Central memory CD8-positive, alpha-beta T cell (primary cell): ENCODE measurements around the gene FRMD3.

Source experiments
- ATAC-seq: fragments of 150-1000 bp; cut with Tn5 transposase; replicated peaks from 2 replicates; pipeline ENCODE4 v1.10.0; 2022; ENCODE audit warnings: mild to moderate bottlenecking, moderate FRiP score, moderate number of reproducible peaks; ENCODE audit not compliant: poor library complexity, severe bottlenecking; ENCODE audit errors: extremely low read depth
- DNase-seq, 2 donors: peaks; one replicate each; pipeline ENCODE4 v3.0.0; 2021; ENCODE audit warnings: low spot score in 2 of 2
- H3K27ac Mint-ChIP-seq: one replicate; pipeline ENCODE4 v1.8.0; 2022; ENCODE audit warnings: low read depth, mild to moderate bottlenecking, moderate library complexity, mixed read lengths
- H3K27me3 Mint-ChIP-seq: one replicate; pipeline ENCODE4 v1.8.0; 2022; ENCODE audit warnings: mixed read lengths
- H3K36me3 Mint-ChIP-seq: one replicate; pipeline ENCODE4 v1.8.0; 2022; ENCODE audit warnings: mild to moderate bottlenecking, moderate library complexity, mixed read lengths; ENCODE audit not compliant: insufficient read depth
- H3K4me1 Mint-ChIP-seq: one replicate; pipeline ENCODE4 v1.8.0; 2022; ENCODE audit warnings: mixed read lengths
- H3K4me3 Mint-ChIP-seq: one replicate; pipeline ENCODE4 v1.8.0; 2022; ENCODE audit warnings: mild to moderate bottlenecking, moderate library complexity, mixed read lengths
- H3K9me3 Mint-ChIP-seq: one replicate; pipeline ENCODE4 v1.8.0; 2022; ENCODE audit warnings: mixed read lengths

FRMD3 gene

DNA sequence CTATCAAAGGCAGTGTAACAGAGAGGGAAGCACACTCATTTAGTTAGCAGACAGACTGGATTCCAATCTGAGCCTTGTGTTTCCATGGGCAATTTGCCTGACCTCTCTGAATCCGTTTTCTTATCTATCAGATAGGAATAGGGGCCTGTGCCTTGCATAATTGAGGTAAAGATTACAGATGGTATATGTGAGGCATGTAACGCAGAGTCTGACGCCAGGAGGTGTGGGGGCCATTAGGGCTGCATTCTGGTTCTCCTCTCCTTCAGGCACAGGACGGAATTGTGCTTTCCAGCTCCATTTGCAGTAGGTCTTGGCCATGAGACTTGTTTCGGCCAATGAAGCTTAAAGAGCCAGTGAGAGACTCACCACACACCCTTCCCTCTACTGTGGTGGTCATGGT, 97.6 kb downstream of the FRMD3 start:
- H3K36me3 Mint-ChIP-seq = peaks cover 2% of the 10 kb centered on the region
- ATAC-seq = no peak
- H3K9me3 Mint-ChIP-seq = no peaks in the 10 kb centered on the region
- no peak overlapping the region for H3K4me3 Mint-ChIP-seq
- no peaks in the 10 kb centered on the region for H3K4me1 Mint-ChIP-seq
- no peak for DNase-seq
- H3K27me3 Mint-ChIP-seq = no peaks in the 10 kb centered on the region
- H3K27ac Mint-ChIP-seq = no peak overlapping the region

- H3K27me3 Mint-ChIP-seq = no peaks in the 10 kb centered on the region
- H3K4me1 Mint-ChIP-seq = no peaks in the 10 kb centered on the region
- no peak overlapping the region for H3K27ac Mint-ChIP-seq
- no peak overlapping the region for H3K4me3 Mint-ChIP-seq
- ATAC-seq (no peak), DNase-seq (no peak)
- H3K9me3 Mint-ChIP-seq = no peaks in the 10 kb centered on the region
- peaks cover 3% of the 10 kb centered on the region for H3K36me3 Mint-ChIP-seq
Observed at GRCh38 chr9:83435301-83435700, 102.9 kb downstream of the FRMD3 start.

- H3K9me3 Mint-ChIP-seq = no peaks in the 10 kb centered on the region
- peaks cover 3% of the 10 kb centered on the region for H3K36me3 Mint-ChIP-seq
- H3K4me1 Mint-ChIP-seq = no peaks in the 10 kb centered on the region
- ATAC-seq (no peak), DNase-seq (no peak)
- H3K4me3 Mint-ChIP-seq = no peak overlapping the region
- no peaks in the 10 kb centered on the region for H3K27me3 Mint-ChIP-seq
- H3K27ac Mint-ChIP-seq = no peak overlapping the region
Observed at GRCh38 chr9:83434254-83434653, 103.9 kb downstream of the FRMD3 start.

DNA sequence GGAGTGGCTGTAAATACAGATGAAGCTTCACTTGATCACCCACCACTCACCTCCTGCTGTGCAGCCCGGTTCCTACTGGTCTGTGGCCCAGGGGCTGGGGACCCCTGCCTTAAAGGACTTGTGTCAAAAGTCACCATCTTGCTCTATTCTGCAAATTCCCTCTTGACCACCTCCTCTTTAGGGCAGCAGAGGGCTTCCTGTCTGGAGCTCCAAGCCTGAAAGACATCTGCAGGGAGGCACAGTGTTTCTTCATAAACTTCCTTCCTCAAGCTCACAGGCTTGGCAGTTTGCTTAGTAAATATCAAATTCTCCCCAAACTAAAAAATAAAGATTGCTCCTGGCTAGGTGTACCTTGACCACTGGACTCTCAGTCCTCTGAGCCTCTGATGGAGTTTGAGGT, 104.4 kb downstream of the FRMD3 start:
- H3K36me3 Mint-ChIP-seq = peaks cover 3% of the 10 kb centered on the region
- DNase-seq = no peak
- no peak overlapping the region for H3K27ac Mint-ChIP-seq
- H3K9me3 Mint-ChIP-seq = no peaks in the 10 kb centered on the region
- H3K4me1 Mint-ChIP-seq = no peaks in the 10 kb centered on the region
- no peak overlapping the region for H3K4me3 Mint-ChIP-seq
- H3K27me3 Mint-ChIP-seq = no peaks in the 10 kb centered on the region
- no peak for ATAC-seq

DNA sequence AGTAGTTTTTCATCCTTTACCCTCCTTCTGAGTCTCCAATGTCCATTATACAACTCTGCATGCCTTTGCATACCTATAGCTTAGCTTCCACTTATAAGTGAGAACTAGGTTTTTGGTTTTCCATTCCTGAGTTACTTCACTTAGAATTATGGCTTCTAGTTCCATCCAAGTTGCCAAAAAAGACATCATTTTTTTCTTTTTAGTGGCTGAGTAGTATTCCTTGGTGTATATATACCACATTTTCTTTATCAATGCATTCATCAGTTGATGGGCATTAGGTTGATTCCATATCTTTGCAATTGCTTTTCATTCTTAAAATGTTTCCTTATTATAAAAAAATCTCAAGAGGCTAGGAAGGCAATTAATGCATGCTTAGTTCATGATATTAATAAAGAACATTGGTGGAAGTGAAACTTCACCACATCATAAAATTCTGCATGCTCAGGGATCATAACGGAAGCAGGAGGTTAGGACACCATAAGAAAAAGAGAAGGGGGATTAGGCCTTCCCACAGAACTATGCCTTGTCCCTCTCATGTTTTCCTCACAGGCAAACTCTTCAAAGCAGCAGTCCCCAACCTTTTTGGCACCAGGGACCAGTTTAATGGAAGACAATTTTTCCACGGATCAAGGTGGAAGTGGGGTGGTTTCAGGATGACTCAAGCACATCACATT, 105.2 kb downstream of the FRMD3 start:
- Mint-ChIP-seq H3K9me3 (no peaks in the 10 kb centered on the region), H3K36me3 (peaks cover 3% of the 10 kb centered on the region), H3K4me3 (no peak overlapping the region), H3K27ac (no peak overlapping the region), H3K27me3 (no peaks in the 10 kb centered on the region), H3K4me1 (no peaks in the 10 kb centered on the region)
- ATAC-seq (no peak), DNase-seq (no peak)

DNA sequence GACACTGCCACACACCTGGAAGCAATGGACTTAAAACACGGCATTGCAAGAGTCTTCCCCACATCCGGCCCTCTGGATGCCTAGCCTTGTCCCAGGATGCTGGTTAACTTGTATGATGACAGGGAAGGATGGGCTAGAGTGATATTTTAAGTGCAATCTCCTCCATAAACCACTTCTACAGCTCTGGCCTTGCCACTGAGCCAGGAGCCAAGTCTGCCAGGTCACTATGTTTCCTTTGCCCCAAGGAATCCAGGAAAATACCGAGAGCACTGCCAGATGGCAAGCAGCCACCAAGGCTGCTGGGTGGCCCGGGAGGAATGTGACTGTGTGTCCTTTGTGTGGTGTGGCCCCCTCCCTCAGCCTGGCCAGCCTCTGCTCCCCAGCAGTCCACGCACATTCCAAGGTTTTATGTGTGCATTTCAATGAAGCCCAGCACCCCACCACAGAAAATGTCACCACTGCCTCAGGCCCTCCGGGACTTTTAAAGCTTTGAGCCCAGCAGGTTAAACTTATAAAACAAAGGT, 106.0 kb downstream of the FRMD3 start:
- Mint-ChIP-seq H3K27ac (no peak overlapping the region), H3K4me3 (no peak overlapping the region), H3K36me3 (peaks cover 3% of the 10 kb centered on the region), H3K27me3 (no peaks in the 10 kb centered on the region), H3K4me1 (no peaks in the 10 kb centered on the region), H3K9me3 (no peaks in the 10 kb centered on the region)
- ATAC-seq (no peak), DNase-seq (no peak)

GRCh38 chr9:83431101-83432060, 106.8 kb downstream of the FRMD3 start:
- Mint-ChIP-seq H3K27ac (no peak overlapping the region), H3K9me3 (no peaks in the 10 kb centered on the region), H3K27me3 (no peaks in the 10 kb centered on the region), H3K4me1 (no peaks in the 10 kb centered on the region), H3K4me3 (no peak overlapping the region), H3K36me3 (peaks cover 3% of the 10 kb centered on the region)
- DNase-seq (no peak), ATAC-seq (no peak)

DNA sequence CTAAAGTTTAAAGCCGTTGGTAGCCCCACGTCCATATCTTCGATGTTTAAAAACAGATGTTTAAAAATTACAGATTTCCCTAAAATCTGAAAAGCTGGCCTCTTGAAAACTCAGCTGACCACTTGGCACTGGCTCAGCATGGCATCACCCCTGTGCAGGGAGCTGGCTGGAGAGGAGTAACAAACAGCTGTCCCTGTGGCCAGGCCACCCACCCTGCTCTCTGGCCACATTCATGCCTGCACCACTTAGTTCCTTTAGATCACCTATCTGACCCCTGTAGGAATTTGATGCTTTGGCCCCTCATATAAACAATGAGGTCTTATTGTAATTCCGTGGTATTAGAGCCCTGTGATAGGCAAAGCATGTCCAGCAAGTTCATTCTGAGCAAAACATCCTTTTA, 107.5 kb downstream of the FRMD3 start:
- peaks cover 3% of the 10 kb centered on the region for H3K36me3 Mint-ChIP-seq
- no peaks in the 10 kb centered on the region for H3K4me1 Mint-ChIP-seq
- ATAC-seq (no peak), DNase-seq (no peak)
- no peak overlapping the region for H3K27ac Mint-ChIP-seq
- H3K27me3 Mint-ChIP-seq = no peaks in the 10 kb centered on the region
- no peaks in the 10 kb centered on the region for H3K9me3 Mint-ChIP-seq
- no peak overlapping the region for H3K4me3 Mint-ChIP-seq

- Mint-ChIP-seq H3K9me3 (no peaks in the 10 kb centered on the region), H3K36me3 (peaks cover 1% of the 10 kb centered on the region), H3K27me3 (no peaks in the 10 kb centered on the region), H3K4me3 (no peak overlapping the region), H3K4me1 (no peaks in the 10 kb centered on the region), H3K27ac (no peak overlapping the region)
- ATAC-seq (no peak), DNase-seq (no peak)
Observed at GRCh38 chr9:83429229-83429628, 109.0 kb downstream of the FRMD3 start.

GRCh38 chr9:83425240-83425639, 113.0 kb downstream of the FRMD3 start:
- H3K27me3 Mint-ChIP-seq = no peaks in the 10 kb centered on the region
- no peak overlapping the region for H3K27ac Mint-ChIP-seq
- no peaks in the 10 kb centered on the region for H3K9me3 Mint-ChIP-seq
- ATAC-seq (no peak), DNase-seq (no peak)
- no peak overlapping the region for H3K4me3 Mint-ChIP-seq
- no peaks in the 10 kb centered on the region for H3K36me3 Mint-ChIP-seq
- H3K4me1 Mint-ChIP-seq = no peaks in the 10 kb centered on the region

GRCh38 chr9:83424831-83425230, 113.4 kb downstream of the FRMD3 start:
- DNase-seq = no peak
- no peak overlapping the region for H3K27ac Mint-ChIP-seq
- no peak overlapping the region for H3K4me3 Mint-ChIP-seq
- no peaks in the 10 kb centered on the region for H3K9me3 Mint-ChIP-seq
- ATAC-seq = no peak
- no peaks in the 10 kb centered on the region for H3K27me3 Mint-ChIP-seq
- no peaks in the 10 kb centered on the region for H3K4me1 Mint-ChIP-seq
- H3K36me3 Mint-ChIP-seq = no peaks in the 10 kb centered on the region

GRCh38 chr9:83423815-83424707, 114.1 kb downstream of the FRMD3 start:
- H3K27me3 Mint-ChIP-seq = no peaks in the 10 kb centered on the region
- ATAC-seq = no peak

More at GRCh38 chr9:83423815-83424707, 114.1 kb downstream of the FRMD3 start:
- H3K9me3 Mint-ChIP-seq = no peaks in the 10 kb centered on the region
- H3K36me3 Mint-ChIP-seq = no peaks in the 10 kb centered on the region
- no peak for DNase-seq
- H3K4me3 Mint-ChIP-seq = no peak overlapping the region
- H3K27ac Mint-ChIP-seq = no peak overlapping the region
- H3K4me1 Mint-ChIP-seq = no peaks in the 10 kb centered on the region
